Activated naive CD8-positive, alpha-beta T cell (primary cell): ENCODE measurements around the gene MBTPS1.

ENCODE experiments used
- H3K27ac Mint-ChIP-seq: one replicate; pipeline ENCODE4 v1.8.0; 2021; ENCODE audit warnings: mixed read lengths
- H3K27me3 Mint-ChIP-seq: one replicate; pipeline ENCODE4 v1.8.0; 2021; ENCODE audit warnings: mixed read lengths
- H3K36me3 Mint-ChIP-seq: one replicate; pipeline ENCODE4 v1.8.0; 2021; ENCODE audit warnings: mixed read lengths
- H3K4me1 Mint-ChIP-seq: one replicate; pipeline ENCODE4 v1.8.0; 2021; ENCODE audit warnings: low read depth, mixed read lengths
- H3K4me3 Mint-ChIP-seq: one replicate; pipeline ENCODE4 v1.8.0; 2021; ENCODE audit warnings: mild to moderate bottlenecking, mixed read lengths
- H3K9me3 Mint-ChIP-seq: one replicate; pipeline ENCODE4 v1.8.0; 2021; ENCODE audit warnings: low read depth, mixed read lengths

Gene MBTPS1

GRCh38 chr16:84096447-84097005, 20.2 kb downstream of the MBTPS1 start:
- H3K27ac Mint-ChIP-seq = no peak overlapping the region
- peaks cover 11% of the 10 kb centered on the region for H3K36me3 Mint-ChIP-seq
- H3K4me1 Mint-ChIP-seq = peaks cover 16% of the 10 kb centered on the region
- no peaks in the 10 kb centered on the region for H3K9me3 Mint-ChIP-seq
- no peak overlapping the region for H3K4me3 Mint-ChIP-seq
- no peaks in the 10 kb centered on the region for H3K27me3 Mint-ChIP-seq

GRCh38 chr16:84095466-84095865, 21.3 kb downstream of the MBTPS1 start:
- H3K4me3 Mint-ChIP-seq = no peak overlapping the region
- no peaks in the 10 kb centered on the region for H3K27me3 Mint-ChIP-seq
- peaks cover 15% of the 10 kb centered on the region for H3K4me1 Mint-ChIP-seq
- peak overlapping the region; percentile 7 for H3K27ac Mint-ChIP-seq
- H3K36me3 Mint-ChIP-seq = peaks cover 12% of the 10 kb centered on the region
- H3K9me3 Mint-ChIP-seq = no peaks in the 10 kb centered on the region

- Mint-ChIP-seq H3K4me3 (no peak overlapping the region), H3K27me3 (no peaks in the 10 kb centered on the region), H3K4me1 (peaks cover 13% of the 10 kb centered on the region), H3K36me3 (peaks cover 12% of the 10 kb centered on the region), H3K27ac (peak overlapping the region; percentile 7), H3K9me3 (no peaks in the 10 kb centered on the region)
Measured at GRCh38 chr16:84093879-84094270, 22.9 kb downstream of the MBTPS1 start.

GRCh38 chr16:84093120-84093878, 23.4 kb downstream of the MBTPS1 start:
- Mint-ChIP-seq H3K27ac (no peak overlapping the region), H3K27me3 (no peaks in the 10 kb centered on the region), H3K9me3 (no peaks in the 10 kb centered on the region), H3K36me3 (peaks cover 10% of the 10 kb centered on the region), H3K4me1 (peaks cover 15% of the 10 kb centered on the region), H3K4me3 (no peak overlapping the region)

GRCh38 chr16:84091460-84091859, 25.3 kb downstream of the MBTPS1 start:
- no peak overlapping the region for H3K4me3 Mint-ChIP-seq
- H3K4me1 Mint-ChIP-seq = peaks cover 28% of the 10 kb centered on the region
- no peak overlapping the region for H3K27ac Mint-ChIP-seq
- no peaks in the 10 kb centered on the region for H3K27me3 Mint-ChIP-seq
- no peaks in the 10 kb centered on the region for H3K9me3 Mint-ChIP-seq
- peaks cover 14% of the 10 kb centered on the region for H3K36me3 Mint-ChIP-seq

- H3K27ac Mint-ChIP-seq = peak overlapping the region; percentile 28
- H3K4me3 Mint-ChIP-seq = no peak overlapping the region
- H3K36me3 Mint-ChIP-seq = peaks cover 17% of the 10 kb centered on the region
- H3K4me1 Mint-ChIP-seq = peaks cover 34% of the 10 kb centered on the region
- no peaks in the 10 kb centered on the region for H3K9me3 Mint-ChIP-seq
- no peaks in the 10 kb centered on the region for H3K27me3 Mint-ChIP-seq
Measured at GRCh38 chr16:84090211-84090610, 26.5 kb downstream of the MBTPS1 start.

- Mint-ChIP-seq H3K9me3 (no peaks in the 10 kb centered on the region), H3K36me3 (peaks cover 15% of the 10 kb centered on the region), H3K4me1 (peaks cover 41% of the 10 kb centered on the region), H3K4me3 (no peak overlapping the region), H3K27ac (peak overlapping the region; percentile 13), H3K27me3 (no peaks in the 10 kb centered on the region)
Measured at GRCh38 chr16:84088695-84089395, 27.9 kb downstream of the MBTPS1 start.

GRCh38 chr16:84087466-84088151, 29.1 kb downstream of the MBTPS1 start:
- Mint-ChIP-seq H3K9me3 (no peaks in the 10 kb centered on the region), H3K4me3 (no peak overlapping the region), H3K27ac (peak overlapping the region; percentile 54), H3K36me3 (peaks cover 11% of the 10 kb centered on the region), H3K4me1 (peaks cover 41% of the 10 kb centered on the region), H3K27me3 (no peaks in the 10 kb centered on the region)

GRCh38 chr16:84087001-84087400, 29.7 kb downstream of the MBTPS1 start:
- Mint-ChIP-seq H3K27me3 (no peaks in the 10 kb centered on the region), H3K9me3 (no peaks in the 10 kb centered on the region), H3K4me1 (peaks cover 41% of the 10 kb centered on the region), H3K4me3 (no peak overlapping the region), H3K27ac (no peak overlapping the region), H3K36me3 (peaks cover 10% of the 10 kb centered on the region)

- Mint-ChIP-seq H3K36me3 (peaks cover 8% of the 10 kb centered on the region), H3K27me3 (no peaks in the 10 kb centered on the region), H3K4me1 (peaks cover 41% of the 10 kb centered on the region), H3K4me3 (no peak overlapping the region), H3K9me3 (no peaks in the 10 kb centered on the region), H3K27ac (no peak overlapping the region)
Measured at GRCh38 chr16:84086341-84086740, 30.4 kb downstream of the MBTPS1 start.

GRCh38 chr16:84085773-84086172, 31.0 kb downstream of the MBTPS1 start:
- Mint-ChIP-seq H3K4me1 (peaks cover 41% of the 10 kb centered on the region), H3K9me3 (no peaks in the 10 kb centered on the region), H3K4me3 (no peak overlapping the region), H3K36me3 (peaks cover 11% of the 10 kb centered on the region), H3K27ac (no peak overlapping the region), H3K27me3 (no peaks in the 10 kb centered on the region)

GRCh38 chr16:84085271-84085667, 31.5 kb downstream of the MBTPS1 start:
- H3K27ac Mint-ChIP-seq = no peak overlapping the region
- no peaks in the 10 kb centered on the region for H3K27me3 Mint-ChIP-seq
- H3K4me1 Mint-ChIP-seq = peaks cover 40% of the 10 kb centered on the region
- H3K9me3 Mint-ChIP-seq = no peaks in the 10 kb centered on the region
- no peak overlapping the region for H3K4me3 Mint-ChIP-seq
- H3K36me3 Mint-ChIP-seq = peaks cover 12% of the 10 kb centered on the region

GRCh38 chr16:84084570-84085270, 32.0 kb downstream of the MBTPS1 start:
- Mint-ChIP-seq H3K36me3 (peaks cover 12% of the 10 kb centered on the region), H3K9me3 (no peaks in the 10 kb centered on the region), H3K4me1 (peaks cover 40% of the 10 kb centered on the region), H3K4me3 (no peak overlapping the region), H3K27ac (peak overlapping the region; percentile 83), H3K27me3 (no peaks in the 10 kb centered on the region)

- H3K4me3 Mint-ChIP-seq = no peak overlapping the region
- H3K36me3 Mint-ChIP-seq = peaks cover 12% of the 10 kb centered on the region
- no peak overlapping the region for H3K27ac Mint-ChIP-seq
- no peaks in the 10 kb centered on the region for H3K27me3 Mint-ChIP-seq
- no peaks in the 10 kb centered on the region for H3K9me3 Mint-ChIP-seq
- peaks cover 26% of the 10 kb centered on the region for H3K4me1 Mint-ChIP-seq
Measured at GRCh38 chr16:84082835-84083569, 33.7 kb downstream of the MBTPS1 start.
